Stimulated activated CD4-positive, alpha-beta T cell treated with anti-CD3 and anti-CD28 coated beads, Interleukin-1b, Interleukin-23, amount 100 ng/mL, for 1 hour (primary cell): Measurements from ENCODE around the gene MAGOH.
A peak's percentile ranks its signal among the peaks of the same experiment; 100 is the strongest.
"Not testable (repeated sequence)": the region's sequence is repeated elsewhere in the genome, so short reads cannot be mapped to it uniquely, and the experiment has no call there.

Experiments
- DNase-seq, 2 donors: peaks; one replicate each; pipeline ENCODE4 v3.0.0-alpha.2; 2020; ENCODE audit warnings: low read depth in 2 of 2

The MAGOH gene

DNA sequence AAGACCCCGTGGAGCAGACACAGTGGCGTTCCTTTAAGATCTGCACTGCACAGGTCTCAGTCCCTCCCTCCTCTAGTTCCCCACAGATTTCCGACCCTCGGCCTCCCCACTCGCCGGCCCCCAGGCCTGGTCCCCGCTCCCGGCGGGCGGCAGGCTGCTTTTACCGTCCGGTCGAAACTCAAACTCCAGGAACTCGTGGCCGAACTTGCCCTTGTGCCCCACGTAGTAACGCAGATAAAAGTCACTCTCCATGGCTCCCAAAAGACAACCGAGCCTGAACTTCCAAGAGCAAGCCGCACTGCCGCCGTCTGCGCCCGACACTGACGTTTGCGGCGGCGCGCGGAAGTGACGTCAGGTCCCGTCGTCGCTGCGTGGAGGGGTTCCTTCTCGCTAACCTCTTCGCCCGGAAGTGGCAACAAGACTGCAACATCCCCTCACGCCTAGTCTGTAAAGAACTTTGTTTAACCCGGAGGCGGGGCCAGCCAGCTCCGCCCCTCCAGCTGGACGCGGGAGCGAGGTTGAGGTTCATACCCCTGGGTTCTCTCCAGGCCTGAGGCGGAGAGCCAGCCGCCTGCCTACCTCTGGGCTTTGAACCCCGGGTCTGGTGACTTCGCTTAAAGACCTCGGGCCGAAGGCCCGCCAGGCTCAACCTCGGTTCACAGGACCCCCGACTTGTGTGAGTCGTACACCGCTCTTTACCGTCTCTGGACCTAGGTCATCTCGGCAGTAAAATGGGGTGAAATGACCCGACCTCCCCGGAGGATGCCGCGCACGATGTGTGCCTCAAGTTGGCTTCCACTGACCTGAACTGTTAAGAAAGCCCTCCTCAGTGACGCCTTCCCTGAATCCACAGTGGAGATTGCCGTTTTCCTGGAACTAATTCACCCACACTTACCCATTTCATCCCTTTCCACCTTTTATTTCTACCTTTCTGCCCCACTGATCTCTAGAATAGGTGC, at the start of gene MAGOH:
TSS of gene MAGOH (minus strand) at position 322 of the 959 bp plus-strand sequence. CDS start at position 252, 70 bp downstream.
- DNase-seq, result peak; percentile 80 to 91

GRCh38 chr1:53286955-53287354, 48.6 kb upstream of the MAGOH start:
- no peak for DNase-seq

DNA sequence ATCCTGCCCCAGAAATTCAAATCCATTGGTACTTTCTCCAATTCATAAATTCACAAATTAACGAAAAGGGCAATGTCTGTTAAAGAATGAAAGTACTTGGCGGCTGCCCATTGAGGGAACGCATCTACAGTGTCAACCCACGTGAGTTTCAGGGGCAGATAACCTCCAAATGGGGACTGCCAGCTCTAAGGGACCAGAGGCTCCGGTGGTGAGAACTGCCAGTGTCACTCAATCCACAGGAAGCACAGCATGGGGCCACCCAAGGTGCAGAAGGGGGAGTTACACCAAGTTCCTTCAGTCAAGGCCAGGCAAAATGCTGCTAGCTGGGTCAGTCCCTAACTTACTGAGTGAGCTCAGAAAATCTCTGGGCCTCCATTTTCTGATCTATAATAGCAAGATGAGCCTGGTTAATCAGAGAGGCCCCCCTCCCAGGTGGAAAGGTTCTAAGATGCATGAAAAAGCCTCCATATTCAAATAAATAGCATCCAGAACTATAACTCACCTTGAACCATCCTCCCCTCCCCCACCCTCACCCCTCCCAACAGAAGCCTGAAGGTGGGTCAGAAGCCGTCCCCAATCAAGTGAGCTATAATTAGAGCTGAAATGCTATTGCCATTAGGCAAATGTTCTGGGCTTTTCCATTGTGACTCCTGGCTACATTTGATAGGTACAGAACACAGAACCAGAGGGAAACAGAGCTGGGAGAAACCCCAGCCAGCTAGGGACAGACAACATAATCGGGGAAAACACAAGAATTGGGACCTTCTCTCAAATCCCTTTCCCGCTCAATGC, 47.8 kb upstream of the MAGOH start:
- no peak for DNase-seq

DNA sequence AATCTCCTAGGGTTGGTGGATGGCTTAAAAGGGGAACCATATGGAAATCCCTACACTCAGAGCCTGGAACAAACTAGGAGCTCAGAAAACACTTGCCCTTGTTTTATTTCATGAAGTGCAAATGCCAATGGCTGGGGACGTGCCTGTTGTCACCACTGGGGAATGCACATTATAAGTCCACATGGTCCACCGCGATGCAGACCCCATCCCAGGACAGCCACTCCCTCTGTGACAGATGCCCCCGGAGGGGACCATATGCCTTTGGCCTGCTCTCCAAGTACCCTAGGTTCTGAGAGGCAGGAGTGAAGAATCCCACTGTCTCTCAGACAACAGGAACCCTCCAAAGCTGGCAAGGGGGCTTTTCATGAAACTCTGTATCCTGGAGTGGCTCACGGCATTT, 47.2 kb upstream of the MAGOH start:
- DNase-seq, result no peak

GRCh38 chr1:53284224-53285020, 46.1 kb upstream of the MAGOH start:
- DNase-seq, result no peak

GRCh38 chr1:53283156-53283555, 44.8 kb upstream of the MAGOH start:
- DNase-seq, result not testable (repeated sequence)

DNA sequence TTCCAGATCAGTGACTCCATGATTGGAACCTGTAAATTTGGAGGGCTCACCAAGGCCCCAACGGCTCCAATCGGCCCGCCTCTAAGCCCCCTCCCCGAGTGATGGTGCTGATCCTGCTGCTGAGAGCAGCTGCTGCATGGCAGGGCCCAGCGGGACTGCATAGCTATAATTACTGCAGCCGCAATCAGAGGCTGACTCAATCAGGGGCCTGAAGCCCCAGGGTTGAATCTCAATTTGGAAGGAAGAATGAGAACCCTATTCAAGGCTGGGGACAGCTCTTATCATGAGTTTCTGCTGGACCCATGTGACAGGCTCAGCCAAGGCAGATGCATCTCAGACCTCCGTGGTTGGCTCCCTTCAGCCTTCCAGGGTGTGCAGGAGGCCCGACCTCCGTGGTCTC, 42.8 kb upstream of the MAGOH start:
- DNase-seq, result no peak

GRCh38 chr1:53280496-53280895, 42.2 kb upstream of the MAGOH start:
- DNase-seq, result no peak

DNA sequence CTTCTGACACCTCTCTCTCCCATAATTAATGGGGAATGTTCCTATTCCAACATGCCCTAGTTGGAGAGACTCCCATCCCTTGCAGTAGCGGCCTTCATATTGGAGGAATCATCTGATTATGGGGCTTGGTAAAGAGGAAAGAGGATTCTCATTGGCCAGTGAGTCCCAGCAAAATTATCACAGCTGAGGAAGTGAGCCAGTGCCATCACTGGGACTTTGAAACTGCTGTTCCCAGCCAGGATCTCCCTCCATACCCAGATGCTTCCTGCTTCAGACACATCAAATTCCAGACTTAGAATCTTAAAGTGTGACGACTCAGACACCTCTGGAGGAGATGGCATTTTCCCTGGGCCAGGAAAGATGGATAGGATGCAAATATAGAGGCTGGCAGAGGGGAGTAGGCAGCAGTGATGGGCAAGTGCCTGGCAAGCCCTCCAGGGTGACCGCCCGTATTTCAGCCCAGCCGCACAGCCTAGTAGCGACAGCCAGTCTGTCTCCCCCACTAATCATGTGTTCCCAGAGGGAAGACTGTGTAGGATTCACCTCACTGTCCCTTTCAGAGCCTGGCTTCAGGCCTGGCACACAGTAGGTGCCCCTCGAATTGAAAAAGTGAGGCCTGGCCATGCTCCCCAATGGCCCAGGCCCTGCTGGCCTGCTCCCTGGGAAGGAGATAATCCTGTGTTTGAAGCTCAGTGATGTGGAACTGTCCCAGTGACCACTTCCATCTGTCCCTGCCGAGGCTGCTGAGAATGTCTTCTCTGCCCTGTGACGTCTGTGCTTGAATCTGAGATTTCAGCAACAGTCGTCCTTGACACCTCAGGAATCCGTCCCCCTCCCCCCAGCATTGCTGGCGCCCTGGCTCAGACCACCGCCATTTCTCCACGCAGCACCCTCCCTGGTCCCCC, 41.2 kb upstream of the MAGOH start:
- no peak for DNase-seq

DNA sequence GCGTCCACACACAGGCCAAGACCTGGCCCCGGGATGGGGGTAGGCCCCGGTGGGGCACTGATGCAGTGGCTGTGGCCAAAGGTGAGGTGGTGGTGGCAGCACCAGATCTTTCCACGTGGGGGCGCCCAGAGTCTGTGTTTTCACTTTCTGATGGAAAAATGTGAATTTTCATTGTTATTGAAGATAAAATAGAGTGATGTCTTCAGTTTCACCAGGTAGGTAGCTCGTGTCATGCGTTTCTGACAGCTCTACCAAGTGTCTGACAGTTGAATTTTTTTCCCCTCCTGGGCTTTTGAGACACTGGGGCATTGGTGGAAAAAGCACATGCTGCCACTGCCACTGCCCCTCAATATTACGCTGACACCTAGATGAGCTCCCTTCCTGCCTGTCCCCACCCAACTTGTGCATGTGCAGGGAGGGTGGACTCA, 40.0 kb upstream of the MAGOH start:
- DNase-seq, result peak; percentile 49 to 63

DNA sequence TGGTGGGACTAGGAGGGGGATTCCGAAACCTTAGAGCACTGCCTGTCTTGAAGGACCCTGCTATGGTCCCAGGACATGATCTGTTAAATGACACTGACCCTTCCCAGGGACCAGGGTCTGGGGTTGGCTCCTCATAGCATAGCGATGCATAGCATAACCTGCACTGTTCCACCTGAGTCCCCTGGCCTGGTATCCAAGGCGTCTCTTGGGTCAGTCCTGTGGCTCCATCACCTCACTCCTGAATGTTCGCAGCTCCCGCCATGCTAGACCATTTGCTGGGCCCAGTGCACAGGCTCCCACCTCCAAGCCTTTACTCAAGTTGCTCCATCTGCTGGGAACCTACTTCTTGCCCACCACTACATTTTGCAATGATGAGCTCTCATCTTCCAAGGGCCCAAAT, 39.0 kb upstream of the MAGOH start:
- no peak for DNase-seq

DNA sequence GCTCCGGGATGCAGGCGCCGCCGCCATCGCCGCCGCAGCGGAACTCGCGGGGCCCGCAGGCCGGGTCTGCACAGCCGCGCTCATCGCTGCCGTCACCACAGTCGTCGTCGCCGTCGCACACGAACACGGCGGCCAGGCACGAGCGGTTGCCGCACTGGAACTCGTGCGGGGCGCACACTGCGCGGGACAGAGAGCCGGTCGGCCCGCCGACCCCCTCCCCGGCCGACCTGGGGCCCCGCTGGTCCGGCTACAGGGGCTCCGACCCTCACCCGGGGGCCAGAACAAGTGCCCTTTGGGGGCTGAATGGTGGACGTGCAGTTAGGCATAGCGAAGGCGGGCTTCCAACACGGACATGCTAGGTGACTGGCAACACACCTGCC, 38.6 kb upstream of the MAGOH start:
- no peak for DNase-seq

DNA sequence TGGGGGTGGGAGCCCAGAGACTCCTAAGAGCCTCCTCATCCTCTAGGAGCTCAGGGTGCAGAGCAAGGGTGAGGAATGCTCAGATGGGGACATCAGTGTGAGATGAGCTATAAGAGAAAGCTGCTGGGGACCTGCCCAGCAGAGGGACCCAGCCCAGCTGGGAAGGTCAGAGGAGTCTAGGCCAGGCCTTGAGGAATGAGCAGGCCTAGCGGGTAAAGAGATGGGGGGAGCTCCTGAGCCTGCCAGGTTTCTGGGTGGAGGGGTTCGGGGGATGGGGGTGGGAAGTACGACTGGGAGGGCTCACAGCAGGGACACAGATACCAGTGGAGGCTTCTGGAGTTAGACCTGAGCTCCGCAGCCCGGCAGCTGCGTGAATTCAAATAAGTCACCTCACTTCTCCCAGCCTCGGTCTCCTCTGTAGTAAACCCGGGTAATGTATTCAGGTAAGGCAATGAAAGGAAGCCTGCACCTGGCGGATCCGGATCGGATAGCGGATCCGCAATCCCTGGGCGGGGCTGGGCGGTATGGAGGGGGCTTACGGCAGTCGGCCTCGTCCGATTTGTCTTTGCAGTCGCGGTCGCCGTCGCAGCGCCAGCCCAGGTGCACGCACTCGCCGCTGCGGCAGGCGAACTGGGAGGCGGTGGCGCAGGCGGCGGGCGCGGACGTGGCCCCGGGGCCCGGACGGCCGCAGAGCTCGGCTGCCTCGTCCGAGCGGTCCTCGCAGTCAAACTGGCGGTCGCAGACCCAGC, 38.0 kb upstream of the MAGOH start:
- no peak for DNase-seq

DNA sequence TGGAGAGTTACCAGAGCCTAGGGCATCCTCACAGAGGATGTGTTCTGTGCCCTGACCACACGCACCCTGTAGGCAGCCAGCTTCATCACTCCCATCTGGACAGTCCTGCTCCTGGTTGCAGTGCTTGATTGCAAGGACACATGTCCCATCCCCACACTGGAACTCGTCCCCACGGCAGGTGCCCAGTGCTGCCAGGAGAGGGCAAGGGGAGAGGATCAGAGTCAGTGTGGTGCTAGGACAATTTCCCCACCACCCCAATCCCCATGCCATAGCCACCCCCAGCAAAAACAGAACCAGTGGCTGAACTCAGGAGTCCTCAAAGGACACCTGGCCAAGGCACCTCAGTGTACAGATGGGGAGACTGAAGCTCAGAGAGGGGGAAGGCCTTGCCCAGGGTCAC, 37.2 kb upstream of the MAGOH start:
- no peak for DNase-seq

- DNase-seq, result no peak
These were observed 36.3 kb upstream of the MAGOH start for GRCh38 chr1:53274541-53275185.

GRCh38 chr1:53274026-53274425, 35.7 kb upstream of the MAGOH start:
- no peak for DNase-seq

DNA sequence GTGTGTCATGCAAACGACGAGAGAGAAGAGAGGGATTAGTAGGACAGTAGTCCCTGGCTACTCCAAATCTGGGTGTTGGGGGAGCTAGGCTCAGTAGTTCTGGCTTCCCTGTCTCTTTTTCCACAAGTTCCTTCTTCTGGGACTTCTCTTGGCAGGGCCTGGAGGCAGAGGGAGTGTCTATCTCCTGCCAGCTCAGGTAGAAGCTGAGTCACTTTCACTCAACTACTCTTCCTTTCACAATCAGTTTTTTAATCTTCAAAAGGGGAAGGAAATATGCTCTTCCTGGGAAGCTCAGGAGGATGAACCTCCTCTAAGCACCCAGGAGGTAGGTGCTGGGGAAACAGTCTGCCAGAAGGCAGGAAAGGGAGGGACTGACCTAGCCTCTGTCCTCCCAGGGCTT, 35.2 kb upstream of the MAGOH start:
- no peak for DNase-seq

GRCh38 chr1:53272349-53272748, 34.0 kb upstream of the MAGOH start:
- no peak for DNase-seq

GRCh38 chr1:53271446-53272090, 33.2 kb upstream of the MAGOH start:
- no peak for DNase-seq
